Naive thymus-derived CD4-positive, alpha-beta T cell (primary cell): Measurements from ENCODE around the gene RPS2. TPM values are rescaled to one million over a fixed set of nuclear protein-coding genes. Genes with fewer than 3 reads are reported as not detected.

Source experiments
- ATAC-seq: fragments of 150-1000 bp; cut with Tn5 transposase; 2 replicates; pipeline ENCODE4 v1.10.0; 2021; ENCODE audit warnings: mild to moderate bottlenecking, moderate library complexity
- CTCF ChIA-PET: fragments of 350-600 bp; sonication (Branson Sonifier 250); formaldehyde crosslinking; loops from one replicate; lab custom pipeline; 2021; ENCODE audit warnings: antibody characterized with exemption; lab: Charles Lee
- POLR2A ChIA-PET: fragments of 350-600 bp; sonication (Branson Sonifier 250); formaldehyde crosslinking; loops from one replicate; lab custom pipeline; 2021; ENCODE audit warnings: antibody characterized with exemption, inconsistent platforms; lab: Charles Lee
- DNase-seq, 9 donors: peaks; one replicate each; pipeline versions ENCODE4 v3.0.0 to v3.0.0-alpha.2; 2020 to 2022; ENCODE audit warnings: mixed read lengths in 1 of 9
- H3K27ac ChIP-seq: one replicate; pipeline ENCODE4 v1.7.0; 2013; ENCODE audit warnings: mild to moderate bottlenecking, low read depth, low read length, moderate library complexity
- H3K27me3 ChIP-seq, 2 donors: one replicate each; pipeline ENCODE4 v1.7.0; 2013; ENCODE audit warnings: low read length in 2 of 2, mild to moderate bottlenecking in 2 of 2, moderate library complexity in 2 of 2; ENCODE audit not compliant: control insufficient read depth in 2 of 2, insufficient read depth in 2 of 2
- H3K36me3 ChIP-seq, 3 experiments: 1 replicate in 2 of 3; 2 replicates in 1 of 3; pipeline ENCODE4 v1.7.0; 2013; ENCODE audit warnings: low read length in 3 of 3, mild to moderate bottlenecking in 3 of 3, moderate library complexity in 1 of 3; ENCODE audit not compliant: insufficient read depth in 3 of 3, control insufficient read depth in 2 of 3
- H3K4me1 ChIP-seq, 2 donors: one replicate each; pipeline ENCODE4 v1.7.0; 2013; ENCODE audit warnings: low read length in 2 of 2, mild to moderate bottlenecking in 2 of 2, moderate library complexity in 1 of 2; ENCODE audit not compliant: control insufficient read depth in 2 of 2, insufficient read depth in 2 of 2
- H3K4me3 ChIP-seq: 2 replicates; pipeline ENCODE4 v1.7.0; 2013; ENCODE audit warnings: mild to moderate bottlenecking, low read length
- H3K9me3 ChIP-seq, 3 experiments: 1 replicate in 2 of 3; 2 replicates in 1 of 3; pipeline ENCODE4 v1.7.0; 2013; ENCODE audit warnings: low read length in 3 of 3; ENCODE audit not compliant: control insufficient read depth in 2 of 3
- H3K27ac Mint-ChIP-seq, 9 donors: one replicate each; pipeline ENCODE4 v1.8.0; 2020 to 2022; ENCODE audit warnings: mixed read lengths in 9 of 9, mild to moderate bottlenecking in 8 of 9, moderate library complexity in 5 of 9, inconsistent platforms in 2 of 9
- H3K27me3 Mint-ChIP-seq, 5 donors: one replicate each; pipeline ENCODE4 v1.8.0; 2021 to 2022; ENCODE audit warnings: mixed read lengths in 5 of 5, mild to moderate bottlenecking in 1 of 5
- H3K36me3 Mint-ChIP-seq, 5 donors: one replicate each; pipeline ENCODE4 v1.8.0; 2020 to 2022; ENCODE audit warnings: mixed read lengths in 5 of 5, mild to moderate bottlenecking in 3 of 5, inconsistent platforms in 1 of 5
- H3K4me1 Mint-ChIP-seq, 7 donors: one replicate each; pipeline ENCODE4 v1.8.0; 2020 to 2022; ENCODE audit warnings: mixed read lengths in 7 of 7, mild to moderate bottlenecking in 3 of 7, inconsistent platforms in 1 of 7
- H3K4me3 Mint-ChIP-seq, 10 donors: one replicate each; pipeline ENCODE4 v1.8.0; 2020 to 2022; ENCODE audit warnings: mild to moderate bottlenecking in 10 of 10, mixed read lengths in 10 of 10, moderate library complexity in 6 of 10, inconsistent platforms in 2 of 10
- H3K9me3 Mint-ChIP-seq, 11 donors: one replicate each; pipeline ENCODE4 v1.8.0; 2020 to 2022; ENCODE audit warnings: mixed read lengths in 11 of 11, mild to moderate bottlenecking in 4 of 11, inconsistent platforms in 1 of 11, moderate library complexity in 1 of 11
- intact Hi-C, 2 donors: fragments of 100-400 bp; cut with micrococcal nuclease; formaldehyde crosslinking; loops; one replicate each; pipeline ENCODE4 v1.15.1; 2023
- polyA plus RNA-seq, 2 donors: library from polyadenylated mRNA; unstranded; fragments of 300-500 nt; fragmentation: Illumina TruSeq; gene quantifications; one replicate each; pipeline ENCODE4 v1.2.3, GENCODE V29; 2021
- total RNA-seq, 6 experiments: library from RNA in 5 of 6; stranded (reverse) in 5 of 6; gene quantifications; 1 replicate in 5 of 6; 2 replicates in 1 of 6; pipeline ENCODE4 v1.2.3 and lab custom pipeline; 2021 to 2026

RPS2 gene
- total and polyA plus RNA-seq, 7 experiments from 2014 or later, result 2,562 to 7,254 (median 3,209) TPM

DNA sequence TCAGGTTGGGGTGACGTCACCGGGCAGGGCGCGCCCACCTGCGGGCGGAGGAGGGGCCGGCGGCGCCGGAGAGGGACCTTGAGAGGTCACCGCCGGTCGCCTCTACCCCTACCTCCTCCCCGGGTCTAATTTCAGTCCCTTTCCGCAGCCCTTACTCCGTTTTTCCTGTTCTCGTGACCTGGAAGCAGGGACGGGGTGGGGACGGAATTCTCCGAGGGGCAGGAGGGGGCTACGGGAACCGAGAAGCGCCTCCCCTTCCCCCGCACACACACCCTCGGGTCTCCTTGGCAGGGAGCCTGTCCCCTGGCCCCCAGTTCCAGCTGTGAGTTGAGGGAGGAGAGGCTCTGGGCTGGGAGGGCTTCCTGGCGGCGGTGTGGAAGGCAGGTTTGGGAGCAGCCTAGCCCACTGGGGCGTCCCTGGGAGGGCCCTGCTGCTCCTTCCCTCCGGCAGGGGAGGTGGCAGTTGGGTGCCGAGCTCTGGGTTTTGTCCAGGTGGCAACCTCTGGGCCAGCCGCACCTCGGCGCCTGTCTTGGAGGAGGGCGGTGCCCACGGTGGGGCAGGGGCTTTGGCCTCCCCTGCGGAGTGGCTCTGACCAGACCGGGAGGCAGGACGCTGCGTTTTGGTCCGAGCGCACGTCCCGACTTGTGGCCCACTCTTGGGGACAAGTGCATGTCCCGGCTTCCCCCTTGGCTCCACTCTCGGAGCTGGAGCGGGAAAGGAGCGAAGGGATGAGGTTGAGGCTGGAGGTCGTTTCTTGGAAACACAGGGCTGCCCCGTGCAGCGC, 25.9 kb upstream of the RPS2 start:
- ChIA-PET CTCF (no interaction called here), POLR2A (interaction anchor here (0.6 to 3.7 kb wide), 12 partner anchors 9 to 1242 kb away, joined by 3 to 39 read pairs (median 4); partner anchors contain the start of genes KCTD5, NDUFB10, NOXO1 and PGP)
- H3K4me3 ChIP-seq, result peak overlapping the region; percentile 22
- Mint-ChIP-seq H3K27ac (peak overlapping the region in 4 of 9 donors; percentile 62 to 82 (median 68)), H3K27me3 (peaks cover 8 to 17% (median 12%) of the 10 kb centered on the region in 5 donors), H3K4me1 (peaks cover 5 to 33% (median 22%) of the 10 kb centered on the region in 7 donors), H3K36me3 (peaks cover 0 to 8% (median 4%) of the 10 kb centered on the region in 5 donors), H3K4me3 (peak overlapping the region; percentile 68 to 83 (median 77)), H3K9me3 (no peaks in the 10 kb centered on the region)
- ATAC-seq (no peak), DNase-seq (peak in 1 of 9 donors; percentile 73)
- H3K27ac ChIP-seq, result no peak overlapping the region
- intact Hi-C loops, result loop anchor here (2.0 to 10.0 kb wide), 2 partner anchors 26 to 234 kb away; partner anchors contain the start of genes E4F1 (in 1 of the 2) and RPS2 (in 1 of the 2)
- no peaks in the 10 kb centered on the region for H3K9me3 ChIP-seq
- peaks cover 0 to 3% of the 10 kb centered on the region in 2 donors for H3K27me3 ChIP-seq
- peaks cover 15 to 16% of the 10 kb centered on the region in 2 donors for H3K4me1 ChIP-seq
- H3K36me3 ChIP-seq, result peaks cover 0 to 14% (median 0%) of the 10 kb centered on the region in 3 experiments

DNA sequence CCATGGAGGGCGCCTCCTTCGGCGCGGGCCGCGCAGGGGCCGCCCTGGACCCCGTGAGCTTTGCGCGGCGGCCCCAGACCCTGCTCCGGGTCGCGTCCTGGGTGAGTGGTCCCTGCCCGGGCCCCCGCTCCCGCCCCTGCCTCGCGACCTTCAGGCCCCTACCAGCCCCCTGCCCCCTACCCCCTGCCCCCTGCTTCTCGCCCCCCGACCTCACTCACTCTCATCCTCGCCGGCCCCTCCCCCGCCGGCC, 25.4 kb upstream of the RPS2 start:
- no peak for DNase-seq
- Mint-ChIP-seq H3K4me3 (peak overlapping the region in 2 of 10 donors; percentile 2 to 75), H3K4me1 (peaks cover 5 to 37% (median 25%) of the 10 kb centered on the region in 7 donors), H3K36me3 (peaks cover 0 to 8% (median 4%) of the 10 kb centered on the region in 5 donors), H3K9me3 (no peaks in the 10 kb centered on the region), H3K27ac (no peak overlapping the region), H3K27me3 (peaks cover 8 to 17% (median 12%) of the 10 kb centered on the region in 5 donors)
- H3K36me3 ChIP-seq, result peaks cover 0 to 15% (median 0%) of the 10 kb centered on the region in 3 experiments
- peaks cover 0 to 3% of the 10 kb centered on the region in 2 donors for H3K27me3 ChIP-seq
- ChIA-PET CTCF (no interaction called here), POLR2A (interaction anchor here (1.4 to 3.6 kb wide), 4 partner anchors 18 to 693 kb away, joined by 3 to 39 read pairs (median 4); partner anchors contain the start of genes KCTD5, RNF151, RPS2 and TBL3)
- no peaks in the 10 kb centered on the region for H3K9me3 ChIP-seq
- H3K4me3 ChIP-seq, result no peak overlapping the region
- no peak for ATAC-seq
- H3K4me1 ChIP-seq, result peaks cover 15 to 17% of the 10 kb centered on the region in 2 donors
- no peak overlapping the region for H3K27ac ChIP-seq
- intact Hi-C loops, result loop anchor here (2.0 to 10.0 kb wide), 2 partner anchors 25 to 235 kb away; partner anchors contain the start of genes E4F1 (in 1 of the 2) and RPS2 (in 1 of the 2)

DNA sequence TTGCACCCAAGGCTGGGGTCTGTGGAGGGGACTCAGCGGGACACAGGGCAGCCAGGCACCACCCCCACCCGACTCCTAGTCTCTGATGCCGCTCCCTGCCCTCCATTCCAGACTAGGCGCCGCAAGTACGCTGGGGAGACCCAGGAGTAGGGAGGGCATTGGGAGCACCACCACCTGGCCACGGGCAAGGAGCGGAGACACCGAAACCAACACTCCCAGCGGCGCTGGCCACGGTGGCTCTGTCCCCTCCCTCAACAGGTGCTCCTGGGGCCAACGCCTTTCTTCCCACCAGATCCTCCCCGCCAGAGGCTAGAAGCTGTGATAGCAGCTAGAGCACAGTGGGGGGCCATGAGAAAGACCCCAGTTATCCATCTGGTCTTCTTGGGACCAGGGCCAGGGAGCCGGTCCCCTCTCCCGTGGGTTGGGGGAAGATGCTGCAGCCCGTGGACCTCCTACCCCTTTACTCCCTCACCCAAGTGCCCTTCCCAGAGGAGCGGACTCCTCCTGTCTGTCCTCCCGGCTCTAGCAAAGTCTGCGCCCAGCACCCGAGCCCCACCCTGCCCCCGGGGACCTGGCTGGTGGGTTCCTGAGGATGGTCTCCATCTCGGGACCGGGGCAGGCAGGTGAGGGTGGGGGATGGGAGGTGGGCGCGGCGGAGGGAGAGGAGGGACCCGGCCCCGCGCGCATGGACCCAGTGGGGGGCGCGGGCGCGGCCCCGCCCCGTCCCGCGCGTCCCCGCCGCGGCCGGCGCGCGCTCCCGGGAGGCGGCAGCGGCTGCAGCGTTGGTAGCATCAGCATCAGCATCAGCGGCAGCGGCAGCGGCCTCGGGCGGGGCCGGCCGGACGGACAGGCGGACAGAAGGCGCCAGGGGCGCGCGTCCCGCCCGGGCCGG, 24.8 kb upstream of the RPS2 start, which contains the start of gene SYNGR3:
TSS of gene SYNGR3 (plus strand) at position 762 of the 892 bp plus-strand sequence. CDS start 133 bp downstream, outside the sequence.
- intact Hi-C loops, result loop anchor here (2.0 to 10.0 kb wide), 2 partner anchors 25 to 235 kb away; partner anchors contain the start of genes E4F1 (in 1 of the 2) and RPS2 (in 1 of the 2)
- peak in 1 of 9 donors; percentile 14 for DNase-seq
- POLR2A ChIA-PET, result interaction anchor here (1.9 to 3.6 kb wide), 2 partner anchors 18 to 24 kb away, joined by 5 to 39 read pairs; partner anchors contain the start of genes RNF151, RPS2 and TBL3

DNA sequence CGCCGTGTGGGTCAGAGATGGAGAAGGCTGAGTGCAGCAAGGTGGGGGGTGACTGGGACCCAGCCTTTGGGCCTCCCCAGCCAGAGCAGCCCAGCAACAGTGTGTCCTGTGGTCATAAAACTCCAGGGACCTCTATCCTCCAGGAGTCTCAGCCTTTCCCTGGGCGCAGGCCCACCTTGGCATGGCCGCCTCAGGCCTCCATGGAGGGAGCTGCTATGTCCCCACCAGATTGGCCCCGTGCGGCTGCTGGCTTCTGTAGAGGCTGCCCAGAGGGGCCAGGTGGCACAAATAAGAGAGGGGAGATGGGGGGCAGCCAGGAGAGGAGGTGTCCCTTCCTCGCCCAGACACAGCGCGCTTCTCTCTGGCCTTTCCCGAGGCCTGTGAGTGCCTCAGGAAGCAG, 22.6 kb upstream of the RPS2 start:
- Histone ChIP-seq H3K36me3 (peaks cover 0 to 15% (median 0%) of the 10 kb centered on the region in 3 experiments), H3K4me1 (peaks cover 15 to 28% of the 10 kb centered on the region in 2 donors), H3K27ac (no peak overlapping the region), H3K27me3 (peaks cover 0 to 3% of the 10 kb centered on the region in 2 donors), H3K4me3 (no peak overlapping the region), H3K9me3 (no peaks in the 10 kb centered on the region)
- no peak overlapping the region for H3K4me3 Mint-ChIP-seq
- peaks cover 5 to 40% (median 34%) of the 10 kb centered on the region in 7 donors for H3K4me1 Mint-ChIP-seq
- CTCF ChIA-PET, result no interaction called here
- H3K9me3 Mint-ChIP-seq, result no peaks in the 10 kb centered on the region
- H3K27ac Mint-ChIP-seq, result no peak overlapping the region
- H3K36me3 Mint-ChIP-seq, result peaks cover 0 to 8% (median 4%) of the 10 kb centered on the region in 5 donors
- peaks cover 8 to 23% (median 17%) of the 10 kb centered on the region in 5 donors for H3K27me3 Mint-ChIP-seq
- DNase-seq (no peak), ATAC-seq (no peak)
- intact Hi-C loops, result no loop called here
- POLR2A ChIA-PET, result interaction anchor here (0.9 to 11.4 kb wide), 4 partner anchors 11 to 26 kb away, joined by 3 to 61 read pairs (median 5); partner anchors contain the start of genes RPS2 and TBL3

More for the DNA sequence above, 24.8 kb upstream of the RPS2 start, which contains the start of gene SYNGR3:
- Mint-ChIP-seq H3K4me1 (peaks cover 5 to 42% (median 30%) of the 10 kb centered on the region in 7 donors), H3K9me3 (no peaks in the 10 kb centered on the region), H3K36me3 (peaks cover 0 to 8% (median 4%) of the 10 kb centered on the region in 5 donors), H3K27ac (peak within 1 kb of the TSS in 5 of 9 donors; percentile 22 to 78 (median 62)), H3K4me3 (peak within 1 kb of the TSS; percentile 45 to 83 (median 74)), H3K27me3 (peaks cover 8 to 17% (median 12%) of the 10 kb centered on the region in 5 donors)
- Histone ChIP-seq H3K27ac (no peak within 1 kb of the TSS), H3K36me3 (peaks cover 0 to 15% (median 0%) of the 10 kb centered on the region in 3 experiments), H3K27me3 (peaks cover 0 to 3% of the 10 kb centered on the region in 2 donors), H3K4me3 (peak within 1 kb of the TSS; percentile 22), H3K9me3 (no peaks in the 10 kb centered on the region), H3K4me1 (peaks cover 15 to 22% of the 10 kb centered on the region in 2 donors)
- CTCF ChIA-PET, result no interaction called here
- no peak for ATAC-seq

DNA sequence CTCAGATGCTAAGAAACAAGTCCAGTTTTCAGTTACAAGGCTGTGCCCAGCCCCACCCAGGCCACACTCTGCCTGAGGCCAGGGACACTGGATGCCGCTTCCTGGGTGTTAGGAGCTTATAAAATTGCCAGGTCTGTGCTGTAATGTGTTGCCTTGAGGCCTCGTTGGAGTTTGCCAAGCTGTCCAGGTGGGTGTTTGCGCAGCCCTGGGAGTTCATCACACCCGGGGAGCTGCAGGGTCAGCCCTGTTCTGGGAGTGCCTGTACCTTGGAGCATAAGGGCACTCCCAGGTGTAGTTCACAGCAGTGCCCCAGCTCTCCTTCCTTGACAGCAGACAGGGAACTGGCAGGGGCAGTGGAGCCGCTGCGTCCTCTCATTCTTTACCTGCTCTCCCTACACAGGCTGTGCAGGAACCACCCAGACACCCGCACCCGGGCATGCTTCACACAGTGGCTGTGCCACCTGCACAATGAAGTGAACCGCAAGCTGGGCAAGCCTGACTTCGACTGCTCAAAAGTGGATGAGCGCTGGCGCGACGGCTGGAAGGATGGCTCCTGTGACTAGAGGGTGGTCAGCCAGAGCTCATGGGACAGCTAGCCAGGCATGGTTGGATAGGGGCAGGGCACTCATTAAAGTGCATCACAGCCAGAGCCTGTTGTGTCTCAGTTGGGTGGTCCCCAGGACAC, 21.0 kb upstream of the RPS2 start:
- ChIA-PET CTCF (interaction anchor here (0.6 kb wide), 1 partner anchor 151 kb away, joined by 6 read pairs; no protein-coding TSS in a partner anchor), POLR2A (interaction anchor here (1.7 to 11.4 kb wide), 3 partner anchors 14 to 170 kb away, joined by 7 to 61 read pairs (median 18); partner anchors contain the start of genes RPS2, TBL3 and TRAF7)
- Histone ChIP-seq H3K4me3 (no peak overlapping the region), H3K27me3 (peaks cover 0 to 6% of the 10 kb centered on the region in 2 donors), H3K36me3 (peaks cover 0 to 15% (median 0%) of the 10 kb centered on the region in 3 experiments), H3K9me3 (no peaks in the 10 kb centered on the region), H3K27ac (no peak overlapping the region), H3K4me1 (peaks cover 4 to 17% of the 10 kb centered on the region in 2 donors)
- H3K27me3 Mint-ChIP-seq, result peaks cover 16 to 39% (median 17%) of the 10 kb centered on the region in 5 donors
- intact Hi-C loops, result no loop called here
- peaks cover 0 to 8% (median 4%) of the 10 kb centered on the region in 5 donors for H3K36me3 Mint-ChIP-seq
- ATAC-seq (no peak), DNase-seq (no peak)
- no peaks in the 10 kb centered on the region for H3K9me3 Mint-ChIP-seq
- H3K27ac Mint-ChIP-seq, result peak overlapping the region in 2 of 9 donors; percentile 59 to 72
- peaks cover 5 to 31% (median 24%) of the 10 kb centered on the region in 7 donors for H3K4me1 Mint-ChIP-seq
- H3K4me3 Mint-ChIP-seq, result peak overlapping the region in 9 of 10 donors; percentile 66 to 86 (median 82)
